ENCODE data around the gene TTR.
A peak's percentile ranks its signal among the peaks of the same experiment; 100 is the strongest.

TTR gene

DNA sequence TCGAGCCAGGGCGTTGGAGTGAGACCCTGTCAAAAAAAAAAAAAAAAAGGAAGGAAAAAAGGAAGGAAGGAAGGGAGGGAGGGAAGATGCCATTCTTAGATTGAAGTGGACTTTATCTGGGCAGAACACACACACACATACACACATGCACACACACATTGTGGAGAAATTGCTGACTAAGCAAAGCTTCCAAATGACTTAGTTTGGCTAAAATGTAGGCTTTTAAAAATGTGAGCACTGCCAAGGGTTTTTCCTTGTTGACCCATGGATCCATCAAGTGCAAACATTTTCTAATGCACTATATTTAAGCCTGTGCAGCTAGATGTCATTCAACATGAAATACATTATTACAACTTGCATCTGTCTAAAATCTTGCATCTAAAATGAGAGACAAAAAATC is 564 bp upstream of the TTR start:
- H3K27ac Mint-ChIP-seq, result no peak overlapping the region
- H3K9me3 Mint-ChIP-seq, result peaks cover 3% of the 10 kb centered on the region
- peaks cover 9% of the 10 kb centered on the region for H3K4me1 Mint-ChIP-seq
- no peaks in the 10 kb centered on the region for H3K36me3 Mint-ChIP-seq (ENCODE audit: low read depth)
- H3K27me3 Mint-ChIP-seq (ENCODE audit: low read depth), result peaks cover 10% of the 10 kb centered on the region
- TF ChIP-seq, protein P1, sequence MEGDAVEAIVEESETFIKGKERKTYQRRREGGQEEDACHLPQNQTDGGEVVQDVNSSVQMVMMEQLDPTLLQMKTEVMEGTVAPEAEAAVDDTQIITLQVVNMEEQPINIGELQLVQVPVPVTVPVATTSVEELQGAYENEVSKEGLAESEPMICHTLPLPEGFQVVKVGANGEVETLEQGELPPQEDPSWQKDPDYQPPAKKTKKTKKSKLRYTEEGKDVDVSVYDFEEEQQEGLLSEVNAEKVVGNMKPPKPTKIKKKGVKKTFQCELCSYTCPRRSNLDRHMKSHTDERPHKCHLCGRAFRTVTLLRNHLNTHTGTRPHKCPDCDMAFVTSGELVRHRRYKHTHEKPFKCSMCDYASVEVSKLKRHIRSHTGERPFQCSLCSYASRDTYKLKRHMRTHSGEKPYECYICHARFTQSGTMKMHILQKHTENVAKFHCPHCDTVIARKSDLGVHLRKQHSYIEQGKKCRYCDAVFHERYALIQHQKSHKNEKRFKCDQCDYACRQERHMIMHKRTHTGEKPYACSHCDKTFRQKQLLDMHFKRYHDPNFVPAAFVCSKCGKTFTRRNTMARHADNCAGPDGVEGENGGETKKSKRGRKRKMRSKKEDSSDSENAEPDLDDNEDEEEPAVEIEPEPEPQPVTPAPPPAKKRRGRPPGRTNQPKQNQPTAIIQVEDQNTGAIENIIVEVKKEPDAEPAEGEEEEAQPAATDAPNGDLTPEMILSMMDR (IDR thresholded peaks at IDR 0.05; ENCODE audit: unreplicated experiment in 3 of 3), result no peak
- no peak overlapping the region for H3K4me3 Mint-ChIP-seq

GRCh38 chr18:31592506-31593157 is 955 bp downstream of the TTR start:
- no peak overlapping the region for H3K27ac Mint-ChIP-seq
- TF ChIP-seq, protein P1 (IDR thresholded peaks at IDR 0.05; ENCODE audit: unreplicated experiment in 3 of 3), result no peak
- no peaks in the 10 kb centered on the region for H3K36me3 Mint-ChIP-seq (ENCODE audit: low read depth)
- no peak overlapping the region for H3K4me3 Mint-ChIP-seq
- H3K4me1 Mint-ChIP-seq, result peaks cover 15% of the 10 kb centered on the region
- peaks cover 10% of the 10 kb centered on the region for H3K27me3 Mint-ChIP-seq (ENCODE audit: low read depth)
- peaks cover 3% of the 10 kb centered on the region for H3K9me3 Mint-ChIP-seq

DNA sequence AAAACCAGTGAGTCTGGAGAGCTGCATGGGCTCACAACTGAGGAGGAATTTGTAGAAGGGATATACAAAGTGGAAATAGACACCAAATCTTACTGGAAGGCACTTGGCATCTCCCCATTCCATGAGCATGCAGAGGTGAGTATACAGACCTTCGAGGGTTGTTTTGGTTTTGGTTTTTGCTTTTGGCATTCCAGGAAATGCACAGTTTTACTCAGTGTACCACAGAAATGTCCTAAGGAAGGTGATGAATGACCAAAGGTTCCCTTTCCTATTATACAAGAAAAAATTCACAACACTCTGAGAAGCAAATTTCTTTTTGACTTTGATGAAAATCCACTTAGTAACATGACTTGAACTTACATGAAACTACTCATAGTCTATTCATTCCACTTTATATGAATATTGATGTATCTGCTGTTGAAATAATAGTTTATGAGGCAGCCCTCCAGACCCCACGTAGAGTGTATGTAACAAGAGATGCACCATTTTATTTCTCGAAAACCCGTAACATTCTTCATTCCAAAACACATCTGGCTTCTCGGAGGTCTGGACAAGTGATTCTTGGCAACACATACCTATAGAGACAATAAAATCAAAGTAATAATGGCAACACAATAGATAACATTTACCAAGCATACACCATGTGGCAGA is 3.6 kb downstream of the TTR start:
- H3K4me3 Mint-ChIP-seq, result no peak overlapping the region
- H3K9me3 Mint-ChIP-seq, result no peaks in the 10 kb centered on the region
- TF ChIP-seq, protein P1 (IDR thresholded peaks at IDR 0.05; ENCODE audit: unreplicated experiment in 3 of 3), result no peak
- peak overlapping the region; percentile 69 to 91 (median 87) for H3K27ac Mint-ChIP-seq
- H3K4me1 Mint-ChIP-seq, result peaks cover 15% of the 10 kb centered on the region
- H3K27me3 Mint-ChIP-seq (ENCODE audit: low read depth), result peaks cover 10% of the 10 kb centered on the region
- no peaks in the 10 kb centered on the region for H3K36me3 Mint-ChIP-seq (ENCODE audit: low read depth)

- Mint-ChIP-seq H3K36me3 (ENCODE audit: low read depth) (no peaks in the 10 kb centered on the region), H3K27me3 (ENCODE audit: low read depth) (peaks cover 6% of the 10 kb centered on the region), H3K27ac (peak overlapping the region; percentile 69 to 91 (median 87)), H3K9me3 (no peaks in the 10 kb centered on the region), H3K4me1 (peaks cover 15% of the 10 kb centered on the region), H3K4me3 (no peak overlapping the region)
- TF ChIP-seq, protein P1 (IDR thresholded peaks at IDR 0.05; ENCODE audit: unreplicated experiment in 3 of 3), result no peak
Measured at GRCh38 chr18:31596081-31596872, 4.6 kb downstream of the TTR start.

DNA sequence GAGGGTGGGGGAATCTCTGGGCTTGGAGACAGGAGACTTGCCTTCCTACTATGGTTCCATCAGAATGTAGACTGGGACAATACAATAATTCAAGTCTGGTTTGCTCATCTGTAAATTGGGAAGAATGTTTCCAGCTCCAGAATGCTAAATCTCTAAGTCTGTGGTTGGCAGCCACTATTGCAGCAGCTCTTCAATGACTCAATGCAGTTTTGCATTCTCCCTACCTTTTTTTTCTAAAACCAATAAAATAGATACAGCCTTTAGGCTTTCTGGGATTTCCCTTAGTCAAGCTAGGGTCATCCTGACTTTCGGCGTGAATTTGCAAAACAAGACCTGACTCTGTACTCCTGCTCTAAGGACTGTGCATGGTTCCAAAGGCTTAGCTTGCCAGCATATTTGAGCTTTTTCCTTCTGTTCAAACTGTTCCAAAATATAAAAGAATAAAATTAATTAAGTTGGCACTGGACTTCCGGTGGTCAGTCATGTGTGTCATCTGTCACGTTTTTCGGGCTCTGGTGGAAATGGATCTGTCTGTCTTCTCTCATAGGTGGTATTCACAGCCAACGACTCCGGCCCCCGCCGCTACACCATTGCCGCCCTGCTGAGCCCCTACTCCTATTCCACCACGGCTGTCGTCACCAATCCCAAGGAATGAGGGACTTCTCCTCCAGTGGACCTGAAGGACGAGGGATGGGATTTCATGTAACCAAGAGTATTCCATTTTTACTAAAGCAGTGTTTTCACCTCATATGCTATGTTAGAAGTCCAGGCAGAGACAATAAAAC is 6.5 kb downstream of the TTR start:
- no peak overlapping the region for H3K4me3 Mint-ChIP-seq
- H3K9me3 Mint-ChIP-seq, result no peaks in the 10 kb centered on the region
- H3K36me3 Mint-ChIP-seq (ENCODE audit: low read depth), result no peaks in the 10 kb centered on the region
- H3K27me3 Mint-ChIP-seq (ENCODE audit: low read depth), result no peaks in the 10 kb centered on the region
- H3K4me1 Mint-ChIP-seq, result peaks cover 15% of the 10 kb centered on the region
- H3K27ac Mint-ChIP-seq, result no peak overlapping the region
- TF ChIP-seq, protein P1 (IDR thresholded peaks at IDR 0.05; ENCODE audit: unreplicated experiment in 3 of 3), result no peak
